GM12878 (cell line): Measurements from ENCODE around the gene DOCK1.

Experiments used
- BHLHE40 ChIP-seq, 2 experiments: fragments of 450-650 bp in 1 of 2; IDR thresholded peaks; 2 replicates each; pipeline ENCODE4 v1.6.1; 2011 to 2017; ENCODE audit warnings: low read depth in 2 of 2, borderline replicate concordance in 1 of 2, improper control_type of control experiment in 1 of 2, low read length in 1 of 2, mild to moderate bottlenecking in 1 of 2
- CBFB ChIP-seq: IDR thresholded peaks from 2 replicates; pipeline ENCODE4 v1.6.1; 2016; ENCODE audit warnings: antibody characterized with exemption, low read depth
- CBX5 ChIP-seq: sonication (generic); IDR thresholded peaks from 2 replicates; pipeline ENCODE4 v1.6.1; 2016; ENCODE audit warnings: low read depth, moderate library complexity, mild to moderate bottlenecking, inconsistent platforms
- KLF5 ChIP-seq: fragments of 450-650 bp; IDR thresholded peaks from 2 replicates; pipeline ENCODE4 v1.6.1; 2014; ENCODE audit warnings: mild to moderate bottlenecking; ENCODE audit not compliant: partially characterized antibody
- POLR2A ChIP-seq: IDR thresholded peaks from 2 replicates; pipeline ENCODE4 v1.6.1; 2011; ENCODE audit warnings: low read depth, mild to moderate bottlenecking, low read length
- POLR2AphosphoS5 ChIP-seq: IDR thresholded peaks from 2 replicates; pipeline ENCODE4 v1.6.1; 2011; ENCODE audit warnings: mild to moderate bottlenecking, low read length, inconsistent platforms

DNA sequence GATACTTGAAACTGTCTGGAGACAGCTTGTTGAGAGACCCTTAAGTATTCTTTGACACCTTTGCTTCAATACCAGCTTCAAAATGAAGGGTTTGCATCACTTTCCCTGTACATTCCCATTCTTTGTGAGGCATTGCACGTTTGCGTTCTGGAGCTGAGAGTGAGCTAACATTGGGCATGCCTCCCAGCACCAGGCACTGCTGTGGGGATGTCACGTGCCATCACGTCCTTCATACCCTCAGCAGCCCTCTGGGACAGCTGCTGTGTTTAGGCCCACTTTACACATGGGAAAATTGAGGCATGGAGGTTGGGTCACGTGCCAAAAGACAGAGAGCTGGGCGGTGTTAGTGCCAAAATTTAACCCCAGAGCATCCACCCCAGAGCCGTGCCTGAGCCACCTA, 357.4 kb downstream of the DOCK1 start:
- TF ChIP-seq POLR2A (no peak), POLR2AphosphoS5 (no peak), CBX5 (no peak), CBFB (no peak), KLF5 (no peak), BHLHE40 (IDR thresholded peaks at IDR 0.05; ENCODE audit: borderline replicate concordance in 1 of 2, low read depth in 2 of 2, low read length in 1 of 2) (no peak)
